HL-60 (cell line): ENCODE measurements around the gene WDR1.

ENCODE experiments used
- CTCF ChIP-seq: IDR thresholded peaks from one replicate; pipeline ENCODE4 v1.5.1; 2011; ENCODE audit warnings: low read length, control low read depth, inconsistent platforms; ENCODE audit not compliant: insufficient read depth
- GABPA ChIP-seq: IDR thresholded peaks from 2 replicates; pipeline ENCODE4 v1.6.1; 2012; ENCODE audit warnings: low read depth
- POLR2AphosphoS5 ChIP-seq: IDR thresholded peaks from 2 replicates; pipeline ENCODE4 v1.6.1; 2012; ENCODE audit warnings: low read depth
- REST ChIP-seq: IDR thresholded peaks from 2 replicates; pipeline ENCODE4 v1.6.1; 2012; ENCODE audit warnings: low read depth; ENCODE audit not compliant: insufficient replicate concordance
- SPI1 ChIP-seq: IDR thresholded peaks from 2 replicates; pipeline ENCODE4 v1.6.1; 2012; ENCODE audit warnings: low read depth, mild to moderate bottlenecking, borderline replicate concordance

- TF ChIP-seq CTCF (no peak), POLR2AphosphoS5 (no peak), REST (no peak), GABPA (no peak), SPI1 (no peak)
Measured at GRCh38 chr4:10066206-10066605, 50.4 kb downstream of the WDR1 start.
